NCI-H82 treated with DMSO at 0.1 percent for 48 hours (cell line): ENCODE results near the gene LYSET.
"Not testable (repeated sequence)": the region's sequence is repeated elsewhere in the genome, so short reads cannot be mapped to it uniquely, and the experiment has no call there.

Source experiments
- DNase-seq: peaks from one replicate; lab custom pipeline; 2025; ENCODE audit not compliant: unreplicated experiment; lab: John Stamatoyannopoulos, UW

The LYSET gene

GRCh38 chr14:93168610-93169009, 16.5 kb upstream of the LYSET start:
- DNase-seq, result not testable (repeated sequence)

GRCh38 chr14:93169619-93170018, 15.5 kb upstream of the LYSET start:
- not testable (repeated sequence) for DNase-seq

GRCh38 chr14:93170141-93170540, 15.0 kb upstream of the LYSET start:
- not testable (repeated sequence) for DNase-seq

GRCh38 chr14:93171376-93171775, 13.7 kb upstream of the LYSET start:
- no peak for DNase-seq

GRCh38 chr14:93173943-93174395, 11.1 kb upstream of the LYSET start:
- DNase-seq, result no peak

- not testable (repeated sequence) for DNase-seq
Observed at GRCh38 chr14:93174731-93175130, 10.4 kb upstream of the LYSET start.

GRCh38 chr14:93175492-93175891, 9.6 kb upstream of the LYSET start:
- DNase-seq, result no peak

GRCh38 chr14:93183596-93184317, 1.4 kb upstream of the LYSET start:
- DNase-seq, result no peak

- DNase-seq, result no peak
Observed at GRCh38 chr14:93185349-93185720, 218 bp downstream of the LYSET start.

GRCh38 chr14:93186466-93186865, 1.3 kb downstream of the LYSET start:
- DNase-seq, result no peak

GRCh38 chr14:93186956-93187355, 1.8 kb downstream of the LYSET start:
- no peak for DNase-seq

GRCh38 chr14:93195316-93195999, 10.3 kb downstream of the LYSET start:
- no peak for DNase-seq

GRCh38 chr14:93199031-93199430, 13.9 kb downstream of the LYSET start:
- peak; percentile 5 for DNase-seq

GRCh38 chr14:93200553-93200952, 15.4 kb downstream of the LYSET start:
- no peak for DNase-seq

- DNase-seq, result no peak
Observed at GRCh38 chr14:93201155-93201704, 16.1 kb downstream of the LYSET start.

GRCh38 chr14:93206793-93207467, 21.8 kb downstream of the LYSET start, which contains the start of the genes GON7 and UBR7:
TSS of gene GON7 (minus strand) at chr14:93207065. CDS start at chr14:93207037, 28 bp downstream.
TSS of gene UBR7 (plus strand) at chr14:93207256. CDS start at chr14:93207292, 36 bp downstream.
- peak; percentile 83 for DNase-seq

- no peak for DNase-seq
Observed at GRCh38 chr14:93207468-93208308, 22.6 kb downstream of the LYSET start.

- DNase-seq, result no peak
Observed at GRCh38 chr14:93212432-93212831, 27.3 kb downstream of the LYSET start.

- no peak for DNase-seq
Observed at GRCh38 chr14:93214598-93214997, 29.5 kb downstream of the LYSET start.

- DNase-seq, result peak; percentile 8
Observed at GRCh38 chr14:93219103-93219726, 34.1 kb downstream of the LYSET start.
